HepG2 (cell line): ENCODE results near the gene PAMR1. TPM values are rescaled to one million over a fixed set of nuclear protein-coding genes. Genes with fewer than 3 reads are reported as not detected.

Experiments
- ATAC-seq: fragments of 200-7000 bp; cut with Tn5 transposase; 3 replicates; pipeline ENCODE4 v1.9.1; 2020; ENCODE audit warnings: mild to moderate bottlenecking, moderate library complexity
- BruUV-seq: library from RNA; stranded (reverse); fragments of 400-500 nt; replicated peaks from 2 replicates; lab custom pipeline; 2021; lab: Mats Ljungman, UMichigan
- CTCF ChIA-PET: fragments of 300-600 bp; formaldehyde crosslinking; extraction: SDS; loops from one replicate; lab custom pipeline; 2021; ENCODE audit warnings: low total read pairs, inconsistent platforms, low intra/inter-chr PET ratio; lab: Yijun Ruan, JAX
- POLR2A ChIA-PET: fragments of 350-600 bp; sonication (Branson Sonifier 250); formaldehyde crosslinking; loops from one replicate; lab custom pipeline; 2020; ENCODE audit warnings: antibody characterized with exemption, inconsistent platforms; lab: Yijun Ruan, JAX
- DNase-seq: peaks from one replicate; pipeline ENCODE4 v3.0.0-alpha.2; 2015; ENCODE audit warnings: low spot score
- FAIRE-seq: peaks from 3 replicates; lab custom pipeline; 2011; peaks lifted over from hg19 to GRCh38; lab: Jason Lieb, UNC
- H2AFZ ChIP-seq: one replicate; pipeline ENCODE4 v1.6.1; 2011; ENCODE audit warnings: low read length, inconsistent platforms
- H3K27ac ChIP-seq: fragments of 300-600 bp; 3 replicates; pipeline ENCODE4 v1.8.0; 2011; ENCODE audit warnings: mixed run types, mild to moderate bottlenecking, mixed read lengths, low read length, inconsistent platforms; ENCODE audit not compliant: insufficient read depth; ENCODE audit errors: extremely low read length
- H3K27me3 ChIP-seq, 2 experiments: fragments of 200-600 bp in 1 of 2; 2 replicates in 1 of 2; 3 replicates in 1 of 2; pipeline versions ENCODE4 v1.6.0 to v1.8.0; 2011; ENCODE audit warnings: low read length in 2 of 2, mild to moderate bottlenecking in 2 of 2, moderate library complexity in 2 of 2, inconsistent platforms in 1 of 2; ENCODE audit not compliant: insufficient read depth in 2 of 2, control insufficient read depth in 1 of 2
- H3K36me3 ChIP-seq, 2 experiments: fragments of 200-600 bp in 1 of 2; replicated peaks in 1 of 2; 2 replicates in 1 of 2; 3 replicates in 1 of 2; pipeline versions ENCODE4 v1.5.1 to v1.8.0; 2011; ENCODE audit warnings: low read length in 2 of 2, inconsistent platforms in 1 of 2; ENCODE audit not compliant: insufficient read depth in 2 of 2, control insufficient read depth in 1 of 2
- H3K4me1 ChIP-seq: 2 replicates; pipeline ENCODE4 v1.5.1; 2012; ENCODE audit warnings: low read length, inconsistent platforms; ENCODE audit not compliant: insufficient read depth
- H3K4me2 ChIP-seq: 2 replicates; pipeline ENCODE4 v1.6.0; 2011; ENCODE audit warnings: low read depth, low read length, inconsistent platforms
- H3K4me3 ChIP-seq, 3 experiments: fragments of 200-600 bp in 1 of 3; sonication (generic), shearing (Covaris generic) in 1 of 3; replicated peaks in 1 of 3; 2 replicates each; pipeline ENCODE4 v1.5.1; 2011 to 2016; ENCODE audit warnings: low read length in 3 of 3, inconsistent platforms in 2 of 3, low read depth in 2 of 3, mild to moderate bottlenecking in 2 of 3, control low read depth in 1 of 3, mixed read lengths in 1 of 3; ENCODE audit not compliant: insufficient read depth in 1 of 3
- H3K79me2 ChIP-seq: one replicate; pipeline ENCODE4 v1.6.1; 2011; ENCODE audit warnings: low read length, inconsistent platforms; ENCODE audit not compliant: insufficient read depth
- H3K9ac ChIP-seq: 2 replicates; pipeline ENCODE4 v1.6.0; 2011; ENCODE audit warnings: mild to moderate bottlenecking, low read depth, low read length, inconsistent platforms; ENCODE audit not compliant: insufficient read depth
- H3K9me3 ChIP-seq: 2 replicates; pipeline ENCODE4 v1.5.1; 2012; ENCODE audit warnings: mild to moderate bottlenecking, low read length
- H4K20me1 ChIP-seq: 2 replicates; pipeline ENCODE4 v1.6.0; 2011; ENCODE audit warnings: inconsistent platforms, mild to moderate bottlenecking, low read length, moderate library complexity; ENCODE audit not compliant: insufficient read depth
- DNMT1 ChIP-seq: sonication (generic); formaldehyde crosslinking; IDR thresholded peaks from 2 replicates; pipeline ENCODE4 v1.5.1; 2020; ENCODE audit warnings: mild to moderate bottlenecking, missing genetic modification reagents
- DZIP1 ChIP-seq: sonication (generic); formaldehyde crosslinking; IDR thresholded peaks from 2 replicates; pipeline ENCODE4 v1.5.0; 2020; ENCODE audit warnings: mild to moderate bottlenecking, missing genetic modification reagents
- HMG20B ChIP-seq: conservative IDR thresholded peaks from 2 replicates; pipeline ENCODE4 v1.6.1; 2016; ENCODE audit warnings: missing genetic modification reagents, missing compliant biosample characterization
- MAFG ChIP-seq: sonication (generic); formaldehyde crosslinking; IDR thresholded peaks from 2 replicates; pipeline ENCODE4 v1.5.1; 2020; ENCODE audit warnings: mild to moderate bottlenecking, missing genetic modification reagents
- MIER3 ChIP-seq: IDR thresholded peaks from 2 replicates; pipeline ENCODE4 v1.6.1; 2016; ENCODE audit warnings: missing compliant biosample characterization, borderline replicate concordance
- NPAS2 ChIP-seq: sonication (generic); formaldehyde crosslinking; IDR thresholded peaks from 2 replicates; pipeline ENCODE4 v1.8.0; 2022; ENCODE audit warnings: mild to moderate bottlenecking, missing genetic modification reagents, borderline replicate concordance
- SKI ChIP-seq: fragments of 450-650 bp; IDR thresholded peaks from one replicate; pipeline ENCODE4 v1.6.1; 2018; ENCODE audit warnings: mild to moderate bottlenecking; ENCODE audit not compliant: partially characterized antibody
- TSC22D2 ChIP-seq: sonication (generic); formaldehyde crosslinking; IDR thresholded peaks from 2 replicates; pipeline ENCODE4 v1.5.1; 2020; ENCODE audit warnings: missing genetic modification reagents, mild to moderate bottlenecking, borderline replicate concordance
- ZBTB20 ChIP-seq: sonication (generic); formaldehyde crosslinking; IDR thresholded peaks from 2 replicates; pipeline ENCODE4 v1.8.1; 2023; ENCODE audit warnings: missing genetic modification reagents, low read depth, mild to moderate bottlenecking, borderline replicate concordance
- ZNF142 ChIP-seq: sonication (generic); formaldehyde crosslinking; IDR thresholded peaks from 2 replicates; pipeline ENCODE4 v1.4.0; 2020; ENCODE audit warnings: missing genetic modification reagents
- ZNF343 ChIP-seq: sonication (generic); formaldehyde crosslinking; IDR thresholded peaks from 2 replicates; pipeline ENCODE4 v1.4.0; 2020; ENCODE audit warnings: mild to moderate bottlenecking, missing genetic modification reagents
- ZNF883 ChIP-seq: sonication (generic); formaldehyde crosslinking; IDR thresholded peaks from 2 replicates; pipeline ENCODE4 v1.5.1; 2020; ENCODE audit warnings: mild to moderate bottlenecking, missing genetic modification reagents; ENCODE audit errors: not compliant biosample characterization
- WGBS: methylation state at CpG from one replicate; pipeline ENCODE4 v1.1.6; 2017; ENCODE audit warnings: low lambda C conversion rate; 5-methylcytosine and 5-hydroxymethylcytosine counted together
- in situ Hi-C: cut with HindIII; loops from 2 replicates; pipeline ENCODE4 v1.10.0; 2017; ENCODE audit warnings: low pct_unique_long_range_greater_than_20kb; ENCODE audit not compliant: extremely low pct_ligation_motif_present
- intact Hi-C: fragments of 100-400 bp; cut with micrococcal nuclease; formaldehyde crosslinking; loops from one replicate; pipeline ENCODE4 v1.10.0; 2022; ENCODE audit not compliant: unreplicated experiment
- polyA plus RNA-seq, 8 experiments: library from polyadenylated mRNA; depleted of rRNA in 3 of 8; stranded (reverse) in 7 of 8; unstranded in 1 of 8; fragments of >200 nt; fragmentation: Illumina TruSeq in 4 of 8; extraction: Trizol in 4 of 8; gene quantifications; 2 replicates each; pipeline versions ENCODE4 v1.2.1 to v1.2.3, GENCODE V29; 2011 to 2016; ENCODE audit warnings: low read depth in 4 of 8, missing spikeins in 1 of 8, mixed read lengths in 1 of 8; ENCODE audit not compliant: insufficient read depth in 1 of 8
- total RNA-seq, 5 experiments: library from RNA; depleted of rRNA; stranded (reverse); fragments of >200 nt; fragmentation: Illumina TruSeq; extraction: Trizol; gene quantifications; 2 replicates each; pipeline ENCODE4 v1.2.3, GENCODE V29; 2016; ENCODE audit warnings: low read depth in 1 of 5

Gene PAMR1
- total and polyA plus RNA-seq, 2 of the 13 experiments (the other 11 are each of a cell fraction or from before 2014, with no cell fraction given) = not detected

DNA sequence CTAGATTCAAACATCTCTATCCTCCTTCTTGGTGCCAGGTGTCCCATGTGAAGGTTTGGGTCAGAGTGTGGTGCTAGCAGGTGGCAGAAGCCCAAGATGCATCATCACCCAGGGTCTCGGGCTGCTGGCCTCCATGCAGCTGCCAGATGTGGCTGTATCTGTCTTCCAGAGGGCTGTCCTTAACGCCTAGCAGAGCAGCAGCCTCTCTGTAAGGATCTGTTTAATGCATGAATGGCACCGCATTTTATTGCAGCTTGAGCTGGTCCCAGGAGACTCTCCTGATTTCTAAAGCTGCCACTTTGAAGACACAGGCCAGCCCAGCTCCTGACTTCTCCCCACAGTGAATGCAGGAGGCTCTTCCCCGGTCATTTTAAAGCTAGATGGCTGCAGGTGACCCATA is 132.3 kb downstream of the PAMR1 start:
- Histone ChIP-seq H2AFZ (no peak overlapping the region), H3K4me2 (no peak overlapping the region), H3K27ac (no peak overlapping the region), H3K4me1 (peaks cover 30% of the 10 kb centered on the region)
- intact Hi-C loops = loop anchor here (2.0 to 10.0 kb wide), 5 partner anchors 154 to 896 kb away; no protein-coding TSS in a partner anchor
- WGBS = 4% methylated on average over 2 of the region's 4 CpGs
- TF ChIP-seq NPAS2 (CRISPR knock-in tag) = no peak
- no peak for TF ChIP-seq SKI
- TF ChIP-seq DNMT1 (CRISPR knock-in tag) = no peak
- TF ChIP-seq ZNF343 (CRISPR knock-in tag) = no peak
- TF ChIP-seq HMG20B = no peak
- TF ChIP-seq TSC22D2 (CRISPR knock-in tag) = no peak
- TF ChIP-seq ZNF883 (CRISPR knock-in tag) = no peak
- TF ChIP-seq ZBTB20 (CRISPR knock-in tag) = no peak
- no peak for TF ChIP-seq ZNF142 (CRISPR knock-in tag)
- TF ChIP-seq MAFG (CRISPR knock-in tag) = no peak
- TF ChIP-seq DZIP1 = no peak
- TF ChIP-seq MIER3 (CRISPR knock-in tag) = no peak
- TF ChIP-seq, all 625 proteins: peak for 0
- Histone ChIP-seq H4K20me1 (no peaks in the 10 kb centered on the region; the same call in 1 of the 2 replicates), H3K4me3 (no peak overlapping the region), H3K27me3 (0 out of 5 replicates have a peak, but pooled peaks cover 2 to 6% of the 10 kb centered on the region in 2 experiments), H3K79me2 (no peaks in the 10 kb centered on the region), H3K9me3 (no peaks in the 10 kb centered on the region), H3K36me3 (no peaks in the 10 kb centered on the region), H3K9ac (no peak overlapping the region)
- FAIRE-seq = no peak
- ATAC-seq = no peak
- CTCF ChIA-PET = interaction anchor here (0.9 to 2.0 kb wide), 2 partner anchors 467 to 494 kb away, joined by 5 to 18 read pairs; no protein-coding TSS in a partner anchor
- BruUV-seq = no TSS peak
- POLR2A ChIA-PET = no interaction called here
- in situ Hi-C loops = loop anchor here (25.0 kb wide), 2 partner anchors 806 to 1031 kb away; partner anchors contain the start of gene ABTB2
- DNase-seq = no peak
